GM18499 (cell line): ENCODE data around the gene NEK4.

Source experiments
- ATAC-seq: cut with Tn5 transposase; IDR thresholded peaks from one replicate; pipeline ENCODE4 v1.9.1; 2021; ENCODE audit warnings: moderate number of reproducible peaks; ENCODE audit not compliant: insufficient read depth, unreplicated experiment

NEK4 gene

DNA sequence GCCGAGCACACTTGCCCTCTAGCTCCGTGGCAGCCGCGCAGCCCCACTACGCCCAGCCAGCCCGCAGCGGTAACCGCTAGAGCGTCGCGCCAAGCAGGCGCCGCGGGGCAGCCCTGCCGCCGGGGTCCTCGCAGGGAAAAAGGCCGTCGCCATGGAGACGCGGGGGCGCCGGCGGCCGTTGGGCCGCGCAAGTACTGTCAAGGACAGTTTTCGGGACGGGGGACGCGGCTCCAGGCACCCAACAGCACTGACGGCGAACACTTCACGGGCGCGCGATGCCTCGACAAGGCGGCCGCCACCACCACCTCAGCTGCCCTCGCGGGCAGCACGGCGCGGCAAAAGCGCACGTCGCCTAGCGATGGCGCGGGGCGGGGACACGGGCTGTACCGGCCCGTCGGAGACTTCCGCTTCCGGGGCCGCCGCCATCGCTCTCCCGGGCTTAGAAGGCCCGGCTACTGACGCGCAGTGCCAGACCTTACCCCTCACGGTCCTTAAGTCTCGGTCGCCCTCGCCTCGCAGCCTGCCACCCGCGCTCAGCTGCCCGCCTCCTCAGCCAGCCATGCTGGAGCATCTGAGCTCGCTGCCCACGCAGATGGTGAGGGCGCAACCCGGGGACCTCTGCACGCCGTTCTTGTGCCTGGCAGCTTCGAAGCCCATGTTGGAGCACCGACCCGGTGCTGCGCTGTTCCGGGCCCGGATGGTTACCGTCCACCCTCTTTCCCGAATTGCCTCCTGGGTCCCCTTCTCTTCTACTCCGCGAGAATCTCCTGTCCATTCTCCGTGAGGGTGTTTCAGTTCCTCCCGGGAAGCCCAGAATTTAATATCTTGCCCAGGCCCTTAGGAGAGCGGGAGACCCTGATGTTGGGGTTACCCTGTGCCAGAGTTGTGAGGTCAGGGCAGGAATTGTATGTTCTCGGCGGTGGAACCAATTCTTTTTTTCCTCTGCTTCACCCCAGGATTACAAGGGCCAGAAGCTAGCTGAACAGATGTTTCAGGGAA lies 64.8 kb downstream of the NEK4 start, which contains the start of the genes GLT8D1 and SPCS1:
TSS of gene GLT8D1 (minus strand) at position 104 of the 999 bp plus-strand sequence. CDS start 5,331 bp downstream, outside the sequence.
TSS of gene SPCS1 (plus strand) at position 419 of the 999 bp plus-strand sequence. CDS start at position 560, 141 bp downstream.
- ATAC-seq, result peak; percentile 39

- no peak for ATAC-seq
Measured at GRCh38 chr3:52705438-52705687, 65.4 kb downstream of the NEK4 start.

GRCh38 chr3:52704611-52705437 lies 65.9 kb downstream of the NEK4 start:
- ATAC-seq, result no peak

DNA sequence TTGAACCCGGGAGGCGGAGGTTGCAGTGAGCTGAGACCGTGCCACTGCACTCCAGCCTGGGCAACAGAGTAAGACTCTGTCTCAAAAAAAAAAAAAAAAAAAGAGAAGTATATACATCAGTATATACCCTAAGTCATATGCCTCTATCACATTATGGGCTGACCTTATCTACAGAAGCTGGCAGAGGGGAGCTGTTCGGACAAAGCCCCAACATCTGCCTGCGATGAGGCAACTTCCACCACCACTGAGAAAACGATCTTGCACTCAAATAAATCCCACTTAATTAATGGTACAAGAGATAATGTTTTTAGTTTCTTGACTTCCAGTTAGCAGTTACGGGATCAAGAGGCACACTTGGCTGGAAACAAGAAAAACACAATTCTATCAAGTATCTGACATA lies 67.4 kb downstream of the NEK4 start:
- ATAC-seq, result no peak

DNA sequence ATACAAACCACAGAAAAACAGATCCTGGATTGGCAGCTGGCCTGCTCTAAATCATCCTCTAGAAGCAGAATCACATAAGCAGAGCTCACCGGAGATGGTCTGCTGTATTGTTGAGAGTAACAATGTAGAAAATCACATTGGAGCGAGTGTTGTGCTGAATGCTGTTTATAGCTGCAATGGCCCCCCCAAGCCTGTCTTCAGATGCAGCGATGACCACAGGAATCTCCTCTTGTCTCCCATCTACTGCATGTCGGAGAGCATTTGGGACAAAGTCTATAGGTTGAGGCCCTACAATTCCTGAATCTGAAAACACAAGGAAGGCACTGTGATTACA lies 73.1 kb downstream of the NEK4 start:
- ATAC-seq, result no peak

- ATAC-seq, result no peak
Measured at GRCh38 chr3:52696830-52697631, 73.7 kb downstream of the NEK4 start.

GRCh38 chr3:52695798-52696671 lies 74.7 kb downstream of the NEK4 start:
- ATAC-seq, result no peak

DNA sequence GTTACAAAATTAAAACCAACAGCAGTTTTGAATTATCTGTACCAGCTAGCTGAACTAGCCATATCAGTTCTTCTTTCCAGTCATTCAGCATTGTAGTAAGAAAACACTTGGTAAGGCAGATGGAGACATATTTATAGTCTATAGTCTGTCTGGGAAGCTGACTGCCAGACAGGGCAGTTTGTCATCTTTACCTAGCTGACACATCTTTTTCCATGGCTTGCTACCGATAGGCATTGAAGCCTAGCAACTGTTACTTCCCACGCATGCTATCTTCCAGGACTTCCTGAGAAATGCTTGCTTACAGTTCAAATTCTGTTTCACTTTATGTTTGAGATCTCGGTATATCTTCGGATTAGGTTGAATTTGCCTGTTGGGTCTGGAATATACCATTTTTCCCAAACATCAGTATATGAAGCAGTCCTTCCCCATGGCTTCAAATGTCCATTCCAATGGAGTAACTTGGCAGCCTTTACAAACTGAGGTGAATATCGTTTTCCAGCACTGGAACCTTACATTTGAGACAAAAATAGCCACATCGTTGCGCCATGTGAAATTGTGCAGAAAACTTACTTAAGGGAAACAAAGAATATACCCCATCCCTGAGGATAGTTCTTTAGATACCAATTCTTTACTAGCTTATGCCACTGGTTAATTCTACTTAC lies 76.1 kb downstream of the NEK4 start:
- no peak for ATAC-seq

DNA sequence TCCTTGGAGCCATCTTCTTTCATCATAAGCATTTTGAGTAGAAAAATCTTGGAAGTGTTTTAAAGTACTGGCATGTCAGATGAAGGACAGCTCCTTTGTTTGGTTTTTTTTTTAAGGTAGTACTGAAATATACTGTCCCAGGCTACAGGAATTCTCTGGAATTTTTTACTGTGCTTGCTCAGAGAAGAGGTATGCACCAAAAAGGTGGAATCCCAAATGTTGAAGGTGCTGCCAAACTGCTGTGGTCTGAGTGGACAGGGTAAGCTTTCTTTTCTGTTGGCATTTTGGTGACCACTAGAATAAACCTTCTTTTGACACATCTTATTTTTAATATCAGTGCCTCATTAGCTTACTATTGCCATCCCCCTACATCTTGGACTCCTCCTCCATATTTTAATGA lies 77.7 kb downstream of the NEK4 start:
- no peak for ATAC-seq

DNA sequence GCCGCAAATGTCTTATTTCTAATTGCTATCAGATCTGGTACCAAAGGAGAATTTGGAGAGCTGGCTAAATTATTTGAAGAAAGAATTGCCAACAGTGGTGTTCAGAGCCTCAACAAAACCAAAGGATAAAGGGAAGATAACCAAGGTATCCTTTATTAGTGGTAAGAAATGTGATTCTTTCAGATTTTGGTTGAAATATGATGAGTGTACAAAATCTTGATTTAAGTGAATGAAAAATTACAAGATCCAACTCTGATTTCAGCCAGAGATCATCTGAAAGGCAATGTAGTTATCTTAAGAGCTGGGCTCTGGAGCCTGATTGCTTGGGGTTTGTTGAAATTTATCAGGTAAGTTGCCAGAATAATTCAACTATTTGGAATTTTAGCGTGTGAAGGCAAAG lies 80.2 kb downstream of the NEK4 start:
- ATAC-seq, result no peak

DNA sequence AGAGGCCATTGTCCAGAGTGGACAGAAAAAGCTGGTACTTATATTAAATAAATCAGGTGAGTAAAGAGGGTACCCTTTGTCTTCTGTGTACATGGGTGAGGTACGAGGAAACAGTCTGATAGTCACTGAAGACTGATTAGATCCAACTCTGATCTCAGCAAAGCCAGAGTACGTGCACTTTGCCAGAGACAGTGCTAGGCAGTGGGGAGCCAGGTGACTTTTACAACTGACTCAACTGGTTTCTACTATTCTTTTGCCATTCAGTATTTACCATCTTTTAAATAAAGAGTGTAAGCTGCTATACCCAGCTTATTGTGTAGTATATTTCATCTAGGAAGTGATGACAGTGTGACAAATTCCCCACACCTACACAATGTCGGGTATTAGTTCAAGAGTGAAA lies 81.6 kb downstream of the NEK4 start:
- ATAC-seq, result no peak

DNA sequence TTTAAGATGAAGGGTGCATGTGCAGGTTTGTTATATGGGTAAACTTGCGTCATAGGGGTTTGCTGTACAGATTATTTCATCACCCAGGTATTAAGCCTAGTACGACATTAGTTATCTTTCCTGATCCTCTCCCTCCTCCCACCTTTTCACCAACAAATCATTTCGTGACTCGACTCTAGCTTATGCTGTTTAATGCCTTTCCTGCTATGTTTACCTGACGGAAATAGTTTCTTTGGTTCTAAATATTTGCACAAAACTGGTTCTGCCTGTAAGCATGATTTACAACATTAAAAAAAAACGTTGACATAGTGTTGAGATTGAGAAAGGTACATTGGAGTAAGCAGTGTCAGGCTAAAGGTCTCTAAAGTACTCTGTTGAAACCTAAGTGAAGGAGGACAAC lies 82.5 kb downstream of the NEK4 start:
- no peak for ATAC-seq

- peak; percentile 47 for ATAC-seq
Measured at GRCh38 chr3:52685709-52686691, 84.7 kb downstream of the NEK4 start, which contains the start of the genes GNL3 and PBRM1. GNL3 (plus strand) TSS chr3:52686032; CDS start chr3:52686093, 61 bp downstream. PBRM1 (minus strand) TSS chr3:52685913.

DNA sequence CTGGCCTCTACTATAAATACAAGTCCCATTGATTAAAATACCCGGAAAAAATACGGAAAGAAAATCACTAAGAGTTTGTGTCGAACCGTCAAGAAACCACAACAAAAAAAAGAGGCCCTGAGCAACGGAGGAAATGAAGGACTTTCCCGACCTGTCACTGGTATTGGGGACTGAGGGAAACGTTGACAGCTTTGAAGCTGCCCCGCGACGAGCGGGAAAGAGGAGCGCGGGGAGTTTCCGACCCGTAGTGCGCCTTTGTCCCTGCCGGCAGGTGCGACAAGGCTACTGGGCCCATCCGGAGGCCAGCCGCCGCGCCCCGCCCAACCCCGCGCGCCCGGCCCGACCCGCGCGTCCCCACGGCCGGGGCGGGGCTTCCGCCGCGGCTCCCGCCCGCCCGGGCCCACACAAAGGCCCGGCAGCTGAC lies 85.4 kb downstream of the NEK4 start:
- peak; percentile 48 for ATAC-seq

- no peak for ATAC-seq
Measured at GRCh38 chr3:52684184-52684583, 86.6 kb downstream of the NEK4 start.

DNA sequence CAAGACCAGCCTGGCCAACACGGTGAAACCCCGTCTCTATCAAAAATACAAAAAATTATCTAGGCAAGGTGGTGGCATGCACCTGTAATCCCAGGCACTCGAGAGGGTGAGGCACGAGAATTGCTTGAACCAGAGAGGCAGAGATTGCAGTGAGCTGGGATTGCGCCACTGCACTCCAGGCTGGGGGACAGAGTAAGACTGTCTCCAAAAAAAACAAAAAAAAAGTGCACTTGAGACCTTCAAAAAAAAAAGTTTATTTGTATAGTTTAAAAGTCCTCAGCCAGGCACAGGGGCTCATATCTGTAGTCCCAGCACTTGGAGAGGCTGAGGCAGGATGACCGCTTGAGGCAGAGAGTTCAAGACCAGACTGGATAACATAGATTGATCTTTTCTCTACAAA lies 87.1 kb downstream of the NEK4 start:
- no peak for ATAC-seq

- ATAC-seq, result no peak
Measured at GRCh38 chr3:52682016-52682415, 88.7 kb downstream of the NEK4 start.

GRCh38 chr3:52681596-52681995 lies 89.1 kb downstream of the NEK4 start:
- no peak for ATAC-seq
